ENCODE measurements around the gene ARID3C. TPM values are rescaled to one million over a fixed set of nuclear protein-coding genes. Genes with fewer than 3 reads are reported as not detected.

Gene ARID3C
- total and polyA plus RNA-seq, 2 experiments from 2014 or later = 0.49 TPM; not detected in 1

DNA sequence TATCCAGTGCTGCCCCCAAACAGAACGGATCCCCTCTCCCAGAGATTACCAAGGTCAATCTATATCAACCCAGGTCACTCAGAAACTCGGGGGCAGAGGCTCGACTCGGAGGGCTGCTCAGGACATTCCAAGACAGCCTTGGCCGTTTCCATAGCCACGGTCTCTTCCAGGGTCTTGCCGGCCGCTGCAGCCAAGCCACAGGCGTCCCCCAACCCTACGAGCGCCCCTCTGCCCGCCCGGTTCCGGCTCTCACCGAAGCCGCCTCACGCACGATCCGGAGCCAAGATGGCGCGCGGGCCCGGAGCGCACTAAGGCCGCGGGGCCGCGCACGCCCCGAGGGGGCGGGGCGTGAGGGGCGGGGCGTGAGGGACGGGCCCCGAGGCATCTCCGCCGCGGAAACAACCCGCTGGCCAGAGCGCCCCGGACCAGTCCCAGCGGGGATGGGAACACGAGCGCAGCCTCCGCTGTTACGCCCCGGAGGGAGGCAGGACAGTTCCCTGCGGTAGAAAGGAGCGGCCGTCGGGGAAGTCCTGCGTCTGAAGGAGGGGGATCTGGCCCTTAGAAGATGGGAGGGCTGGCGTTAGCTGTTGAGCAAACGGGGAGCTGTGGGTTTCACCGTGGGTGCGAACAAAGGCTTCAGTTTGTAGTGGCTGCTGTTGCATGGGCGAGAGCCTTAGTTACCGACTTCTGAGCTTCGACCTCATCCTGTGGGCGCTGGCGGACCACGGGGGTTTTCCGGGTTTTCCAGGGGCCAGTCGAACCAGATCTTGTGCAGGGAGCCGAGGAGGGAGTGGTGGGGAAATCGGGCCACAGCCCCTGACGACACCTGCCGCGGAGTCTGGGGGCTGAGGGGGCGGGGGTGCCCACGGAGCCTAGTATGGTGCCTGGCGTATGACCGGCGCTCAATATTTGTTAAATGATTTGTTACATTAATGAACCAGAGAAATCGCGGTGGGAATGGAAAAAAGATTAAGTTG, 16.8 kb downstream of the ARID3C start, which contains the start of gene RPP25L:
Gene RPP25L (minus strand): TSS at position 287 of the 977 bp plus-strand sequence. CDS start 801 bp downstream, outside the sequence.
- H3K4me1 ChIP-seq (ENCODE audit: insufficient read depth) = peaks cover 7% of the 10 kb centered on the region; the same call in 1 of the 2 replicates
- no peaks in the 10 kb centered on the region for H4K20me1 ChIP-seq (replicated peaks; ENCODE audit: insufficient read depth)
- no peak within 1 kb of the TSS for H3K27ac ChIP-seq (ENCODE audit: low read depth)
- H3K27ac Mint-ChIP-seq = peak within 1 kb of the TSS; percentile 94
- H3K4me3 ChIP-seq = peak within 1 kb of the TSS; percentile 86
- peak within 1 kb of the TSS; percentile 94 for H3K4me2 ChIP-seq
- no peaks in the 10 kb centered on the region for H3K36me3 Mint-ChIP-seq (ENCODE audit: low read depth)
- H3K9me2 ChIP-seq (ENCODE audit: insufficient read depth) = no peaks in the 10 kb centered on the region
- 0 out of 2 replicates have a peak, but pooled peaks cover 3% of the 10 kb centered on the region for H3F3A ChIP-seq (replicated peaks; ENCODE audit: low read depth)
- peak within 1 kb of the TSS; percentile 97 for H2AFZ ChIP-seq
- peak; percentile 95 for TF ChIP-seq POLR2AphosphoS5 (IDR thresholded peaks at IDR 0.05; ENCODE audit: low read depth)
- TF ChIP-seq NANOG (IDR thresholded peaks at IDR 0.05; ENCODE audit: borderline replicate concordance) = no peak
- TF ChIP-seq EZH2phosphoT487 (IDR thresholded peaks at IDR 0.05; ENCODE audit: unreplicated experiment) = no peak
- TF ChIP-seq STAT1 (IDR thresholded peaks at IDR 0.05; ENCODE audit: unreplicated experiment) = no peak
- TF ChIP-seq, protein P1, sequence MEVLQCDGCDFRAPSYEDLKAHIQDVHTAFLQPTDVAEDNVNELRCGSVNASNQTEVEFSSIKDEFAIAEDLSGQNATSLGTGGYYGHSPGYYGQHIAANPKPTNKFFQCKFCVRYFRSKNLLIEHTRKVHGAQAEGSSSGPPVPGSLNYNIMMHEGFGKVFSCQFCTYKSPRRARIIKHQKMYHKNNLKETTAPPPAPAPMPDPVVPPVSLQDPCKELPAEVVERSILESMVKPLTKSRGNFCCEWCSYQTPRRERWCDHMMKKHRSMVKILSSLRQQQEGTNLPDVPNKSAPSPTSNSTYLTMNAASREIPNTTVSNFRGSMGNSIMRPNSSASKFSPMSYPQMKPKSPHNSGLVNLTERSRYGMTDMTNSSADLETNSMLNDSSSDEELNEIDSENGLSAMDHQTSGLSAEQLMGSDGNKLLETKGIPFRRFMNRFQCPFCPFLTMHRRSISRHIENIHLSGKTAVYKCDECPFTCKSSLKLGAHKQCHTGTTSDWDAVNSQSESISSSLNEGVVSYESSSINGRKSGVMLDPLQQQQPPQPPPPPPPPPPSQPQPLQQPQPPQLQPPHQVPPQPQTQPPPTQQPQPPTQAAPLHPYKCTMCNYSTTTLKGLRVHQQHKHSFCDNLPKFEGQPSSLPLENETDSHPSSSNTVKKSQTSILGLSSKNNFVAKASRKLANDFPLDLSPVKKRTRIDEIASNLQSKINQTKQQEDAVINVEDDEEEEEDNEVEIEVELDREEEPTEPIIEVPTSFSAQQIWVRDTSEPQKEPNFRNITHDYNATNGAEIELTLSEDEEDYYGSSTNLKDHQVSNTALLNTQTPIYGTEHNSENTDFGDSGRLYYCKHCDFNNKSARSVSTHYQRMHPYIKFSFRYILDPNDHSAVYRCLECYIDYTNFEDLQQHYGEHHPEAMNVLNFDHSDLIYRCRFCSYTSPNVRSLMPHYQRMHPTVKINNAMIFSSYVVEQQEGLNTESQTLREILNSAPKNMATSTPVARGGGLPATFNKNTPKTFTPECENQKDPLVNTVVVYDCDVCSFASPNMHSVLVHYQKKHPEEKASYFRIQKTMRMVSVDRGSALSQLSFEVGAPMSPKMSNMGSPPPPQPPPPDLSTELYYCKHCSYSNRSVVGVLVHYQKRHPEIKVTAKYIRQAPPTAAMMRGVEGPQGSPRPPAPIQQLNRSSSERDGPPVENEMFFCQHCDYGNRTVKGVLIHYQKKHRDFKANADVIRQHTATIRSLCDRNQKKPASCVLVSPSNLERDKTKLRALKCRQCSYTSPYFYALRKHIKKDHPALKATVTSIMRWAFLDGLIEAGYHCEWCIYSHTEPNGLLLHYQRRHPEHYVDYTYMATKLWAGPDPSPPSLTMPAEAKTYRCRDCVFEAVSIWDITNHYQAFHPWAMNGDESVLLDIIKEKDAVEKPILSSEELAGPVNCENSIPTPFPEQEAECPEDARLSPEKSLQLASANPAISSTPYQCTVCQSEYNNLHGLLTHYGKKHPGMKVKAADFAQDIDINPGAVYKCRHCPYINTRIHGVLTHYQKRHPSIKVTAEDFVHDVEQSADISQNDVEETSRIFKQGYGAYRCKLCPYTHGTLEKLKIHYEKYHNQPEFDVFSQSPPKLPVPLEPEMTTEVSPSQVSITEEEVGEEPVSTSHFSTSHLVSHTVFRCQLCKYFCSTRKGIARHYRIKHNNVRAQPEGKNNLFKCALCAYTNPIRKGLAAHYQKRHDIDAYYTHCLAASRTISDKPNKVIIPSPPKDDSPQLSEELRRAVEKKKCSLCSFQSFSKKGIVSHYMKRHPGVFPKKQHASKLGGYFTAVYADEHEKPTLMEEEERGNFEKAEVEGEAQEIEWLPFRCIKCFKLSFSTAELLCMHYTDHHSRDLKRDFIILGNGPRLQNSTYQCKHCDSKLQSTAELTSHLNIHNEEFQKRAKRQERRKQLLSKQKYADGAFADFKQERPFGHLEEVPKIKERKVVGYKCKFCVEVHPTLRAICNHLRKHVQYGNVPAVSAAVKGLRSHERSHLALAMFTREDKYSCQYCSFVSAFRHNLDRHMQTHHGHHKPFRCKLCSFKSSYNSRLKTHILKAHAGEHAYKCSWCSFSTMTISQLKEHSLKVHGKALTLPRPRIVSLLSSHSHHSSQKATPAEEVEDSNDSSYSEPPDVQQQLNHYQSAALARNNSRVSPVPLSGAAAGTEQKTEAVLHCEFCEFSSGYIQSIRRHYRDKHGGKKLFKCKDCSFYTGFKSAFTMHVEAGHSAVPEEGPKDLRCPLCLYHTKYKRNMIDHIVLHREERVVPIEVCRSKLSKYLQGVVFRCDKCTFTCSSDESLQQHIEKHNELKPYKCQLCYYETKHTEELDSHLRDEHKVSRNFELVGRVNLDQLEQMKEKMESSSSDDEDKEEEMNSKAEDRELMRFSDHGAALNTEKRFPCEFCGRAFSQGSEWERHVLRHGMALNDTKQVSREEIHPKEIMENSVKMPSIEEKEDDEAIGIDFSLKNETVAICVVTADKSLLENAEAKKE (CRISPR knock-in tag; IDR thresholded peaks at IDR 0.05) = no peak
- TF ChIP-seq, protein P2, sequence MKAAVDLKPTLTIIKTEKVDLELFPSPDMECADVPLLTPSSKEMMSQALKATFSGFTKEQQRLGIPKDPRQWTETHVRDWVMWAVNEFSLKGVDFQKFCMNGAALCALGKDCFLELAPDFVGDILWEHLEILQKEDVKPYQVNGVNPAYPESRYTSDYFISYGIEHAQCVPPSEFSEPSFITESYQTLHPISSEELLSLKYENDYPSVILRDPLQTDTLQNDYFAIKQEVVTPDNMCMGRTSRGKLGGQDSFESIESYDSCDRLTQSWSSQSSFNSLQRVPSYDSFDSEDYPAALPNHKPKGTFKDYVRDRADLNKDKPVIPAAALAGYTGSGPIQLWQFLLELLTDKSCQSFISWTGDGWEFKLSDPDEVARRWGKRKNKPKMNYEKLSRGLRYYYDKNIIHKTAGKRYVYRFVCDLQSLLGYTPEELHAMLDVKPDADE (IDR thresholded peaks at IDR 0.05) = no peak
- no peak for TF ChIP-seq CREB1 (CRISPR knock-in tag; IDR thresholded peaks at IDR 0.05; ENCODE audit: low read depth)
- TF ChIP-seq ZNF331 (CRISPR knock-in tag; IDR thresholded peaks at IDR 0.05; ENCODE audit: low read depth) = no peak
- peak; percentile 42 for TF ChIP-seq EZH2 (IDR thresholded peaks at IDR 0.05; ENCODE audit: low read depth, unreplicated experiment)
- H3K9me3 Mint-ChIP-seq = no peaks in the 10 kb centered on the region
- DNase-seq (ENCODE audit: low spot score) = peak; percentile 91
- no peaks in the 10 kb centered on the region for H3K79me2 ChIP-seq (replicated peaks; ENCODE audit: insufficient read depth)
- H3K4me3 Mint-ChIP-seq = peak within 1 kb of the TSS; percentile 93
- ATAC-seq = peak; percentile 89
- H3K27me3 Mint-ChIP-seq (ENCODE audit: insufficient read depth, low read depth, poor library complexity) = peaks cover 19% of the 10 kb centered on the region
- H3K36me3 ChIP-seq (ENCODE audit: insufficient read depth) = no peaks in the 10 kb centered on the region
- H3K4me1 Mint-ChIP-seq = peaks cover 11% of the 10 kb centered on the region
- peaks cover 5% of the 10 kb centered on the region for H3K27me3 ChIP-seq (ENCODE audit: insufficient read depth)

All from GM23338 (cell line).